Retinal pigment epithelial cell (primary cell): ENCODE data around the gene DISP3.

Experiments used
- DNase-seq: peaks from one replicate; pipeline ENCODE4 v3.0.0-alpha.2; 2010; ENCODE audit warnings: low read depth
- H3K4me3 ChIP-seq: 2 replicates; pipeline ENCODE4 v1.5.1; 2011; ENCODE audit warnings: mild to moderate bottlenecking, low read length, control low read depth, moderate library complexity
- CTCF ChIP-seq: conservative IDR thresholded peaks from 2 replicates; pipeline ENCODE4 v1.5.1; 2011; ENCODE audit warnings: low read depth, low read length, control low read depth, inconsistent platforms

The DISP3 gene

GRCh38 chr1:11461531-11462137 is 17.3 kb upstream of the DISP3 start:
- DNase-seq: no peak
- TF ChIP-seq CTCF: no peak

DNA sequence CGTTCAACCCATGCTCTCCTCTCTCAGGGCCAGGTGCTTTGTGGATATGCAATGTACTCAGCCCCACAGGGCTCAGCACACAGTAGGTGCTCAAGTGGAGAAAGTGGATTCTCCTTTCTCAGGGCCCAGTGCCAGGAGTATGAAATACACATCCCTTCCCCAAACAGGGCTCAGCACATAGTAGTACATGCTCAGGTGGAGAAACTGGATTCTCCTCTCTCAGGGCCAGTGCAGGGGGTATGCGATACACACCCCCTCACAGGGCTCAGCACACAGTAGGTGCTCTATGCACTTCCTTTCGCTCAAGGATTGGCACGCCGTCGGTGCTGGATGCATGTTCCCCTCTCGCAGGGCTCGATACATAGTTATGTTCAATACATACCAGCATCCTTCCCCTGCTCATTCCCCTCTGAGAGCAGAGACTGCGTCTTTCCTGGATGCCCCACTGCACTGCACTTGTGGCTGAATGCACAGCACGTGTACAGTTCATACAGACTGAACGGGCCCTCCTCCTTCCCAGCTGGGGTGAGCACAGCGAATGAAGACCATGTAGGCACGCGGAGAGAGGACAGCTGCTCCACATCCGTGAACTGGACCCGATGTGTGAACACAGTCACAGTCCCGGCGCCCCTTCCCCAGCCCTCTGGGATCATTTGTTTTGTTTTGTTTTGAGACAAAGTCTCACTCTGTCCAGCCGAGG is 16.6 kb upstream of the DISP3 start:
- no peak for DNase-seq
- no peak for TF ChIP-seq CTCF
- no peak overlapping the region for H3K4me3 ChIP-seq

More at GRCh38 chr1:11461531-11462137, 17.3 kb upstream of the DISP3 start:
- H3K4me3 ChIP-seq: no peak overlapping the region

DNA sequence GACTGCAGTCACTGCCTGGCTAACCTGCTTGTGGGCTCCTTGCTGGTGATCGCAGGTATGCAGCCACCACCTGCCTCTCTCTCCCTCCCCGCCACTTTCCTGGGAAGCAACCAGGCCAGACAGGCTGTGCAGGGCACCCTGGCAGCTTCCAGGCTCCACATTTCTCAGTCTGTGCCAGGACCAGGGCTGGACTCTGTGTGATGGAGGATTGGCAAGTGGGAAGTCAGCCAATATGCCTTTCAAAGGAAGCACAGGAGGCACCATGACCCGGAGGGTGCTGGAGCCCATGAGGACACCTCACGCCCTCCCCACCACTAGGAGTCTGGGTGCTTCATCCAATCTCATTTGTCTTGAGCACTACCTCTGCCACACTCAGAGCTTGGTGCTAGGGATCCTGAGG is 15.8 kb upstream of the DISP3 start:
- no peak overlapping the region for H3K4me3 ChIP-seq
- DNase-seq: no peak
- TF ChIP-seq CTCF: no peak

DNA sequence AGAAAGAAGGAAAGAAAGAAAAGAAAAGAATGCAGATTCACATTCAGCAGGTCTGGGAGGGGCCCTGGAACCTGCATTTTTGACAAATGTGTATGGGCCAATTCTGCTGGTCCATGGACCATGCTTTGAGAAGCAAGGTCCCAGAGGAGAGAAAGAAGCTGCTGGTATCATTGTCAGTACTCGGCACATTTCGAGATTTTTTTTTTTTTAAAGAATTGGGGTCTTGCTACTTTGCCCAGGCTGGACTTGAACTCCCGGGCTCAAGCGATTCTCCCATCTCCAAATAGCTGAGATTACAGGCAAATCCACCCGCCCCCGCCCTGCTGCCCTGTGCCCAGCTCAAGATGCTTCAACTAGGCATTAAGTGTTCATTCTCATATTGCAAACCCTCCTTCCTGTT is 13.6 kb upstream of the DISP3 start:
- no peak for DNase-seq
- no peak for TF ChIP-seq CTCF
- no peak overlapping the region for H3K4me3 ChIP-seq

- no peak for TF ChIP-seq CTCF
- DNase-seq: no peak
Measured at GRCh38 chr1:11466416-11466815, 12.5 kb upstream of the DISP3 start.

GRCh38 chr1:11468878-11469277 is 10.1 kb upstream of the DISP3 start:
- H3K4me3 ChIP-seq: no peak overlapping the region
- no peak for TF ChIP-seq CTCF
- DNase-seq: no peak

More at GRCh38 chr1:11466416-11466815, 12.5 kb upstream of the DISP3 start:
- H3K4me3 ChIP-seq: no peak overlapping the region

GRCh38 chr1:11470912-11471311 is 8.0 kb upstream of the DISP3 start:
- H3K4me3 ChIP-seq: no peak overlapping the region
- no peak for TF ChIP-seq CTCF
- no peak for DNase-seq
